Activated CD4-positive, alpha-beta T cell treated with anti-CD3 and anti-CD28 coated beads, Interleukin-2, amount 10 ng/mL, durations not matched to agents 24 days and 14 days (primary cell): Measurements from ENCODE around the gene CHP1. TPM values are rescaled to one million over a fixed set of nuclear protein-coding genes. Genes with fewer than 3 reads are reported as not detected.
A peak's percentile ranks its signal among the peaks of the same experiment; 100 is the strongest.

ENCODE experiments used
- DNase-seq: peaks from one replicate; pipeline ENCODE4 v3.0.0; 2022
- H3K27ac Mint-ChIP-seq: one replicate; pipeline ENCODE4 v1.8.0; 2022; ENCODE audit warnings: mild to moderate bottlenecking, mixed read lengths
- H3K27me3 Mint-ChIP-seq: one replicate; pipeline ENCODE4 v1.8.0; 2022; ENCODE audit warnings: mixed read lengths
- H3K36me3 Mint-ChIP-seq: one replicate; pipeline ENCODE4 v1.8.0; 2022; ENCODE audit warnings: low read depth, mild to moderate bottlenecking, mixed read lengths
- H3K4me1 Mint-ChIP-seq: one replicate; pipeline ENCODE4 v1.8.0; 2021; ENCODE audit warnings: mixed read lengths
- H3K4me3 Mint-ChIP-seq: one replicate; pipeline ENCODE4 v1.8.0; 2022; ENCODE audit warnings: mild to moderate bottlenecking, moderate library complexity, mixed read lengths
- H3K9me3 Mint-ChIP-seq: one replicate; pipeline ENCODE4 v1.8.0; 2021; ENCODE audit warnings: mixed read lengths
- intact Hi-C: fragments of 100-400 bp; cut with micrococcal nuclease; formaldehyde crosslinking; loops from one replicate; pipeline ENCODE4 v1.15.1; 2023
- total RNA-seq: library from RNA; stranded (reverse); gene quantifications from 2 replicates; pipeline ENCODE4 v1.2.3, GENCODE V29; 2022

Gene CHP1
- 47.4 and 47.8 TPM in 2 replicates for total RNA-seq

DNA sequence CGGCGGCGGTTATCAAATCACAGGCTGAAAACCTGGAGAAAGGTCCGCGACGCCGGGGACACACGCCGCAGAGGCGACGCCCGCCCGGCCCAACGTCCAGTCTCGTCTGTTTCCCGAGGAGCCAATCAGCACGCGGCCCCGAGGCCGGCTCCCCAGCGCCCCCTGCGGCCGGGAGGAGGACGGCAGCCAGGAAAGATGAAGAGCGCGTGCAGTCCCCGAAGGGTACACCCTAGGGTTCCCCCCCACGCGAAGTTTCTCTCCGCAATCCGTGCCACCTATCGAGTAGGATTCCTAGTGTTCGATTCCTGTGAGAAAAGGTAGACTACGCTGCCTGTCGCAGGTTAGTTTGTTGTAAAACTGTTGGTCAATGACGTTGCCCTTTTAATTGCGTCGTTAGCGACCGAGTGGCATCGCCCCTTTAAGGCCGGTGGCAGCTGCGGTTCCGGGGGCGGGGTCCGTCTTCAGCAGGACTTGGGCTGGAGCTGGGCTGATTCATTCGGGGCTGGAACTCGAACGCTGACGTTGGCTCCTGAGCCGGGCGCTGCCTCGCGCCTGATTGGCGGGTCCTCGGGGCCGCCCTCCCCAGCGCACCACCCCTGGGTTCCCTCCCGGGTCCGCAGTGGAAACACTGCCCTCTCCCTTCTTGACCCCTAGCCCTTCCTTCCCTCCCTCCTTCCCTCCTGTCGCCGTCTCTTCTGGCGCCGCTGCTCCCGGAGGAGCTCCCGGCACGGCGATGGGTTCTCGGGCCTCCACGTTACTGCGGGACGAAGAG lies at the start of gene CHP1, which contains the start of gene EXD1:
CHP1 (plus strand) TSS at position 619 of the 772 bp plus-strand sequence; CDS start at position 734, 115 bp downstream.
EXD1 (minus strand) TSS at position 108 of the 772 bp plus-strand sequence. CDS start 4,182 bp downstream, outside the sequence.
- H3K4me1 Mint-ChIP-seq, result peaks cover 19% of the 10 kb centered on the region
- H3K4me3 Mint-ChIP-seq, result peak within 1 kb of the TSS; percentile 94
- peak within 1 kb of the TSS; percentile 93 for H3K27ac Mint-ChIP-seq
- intact Hi-C loops, result loop anchor here (1.0 to 2.0 kb wide), 5 partner anchors 52 to 278 kb away; partner anchors contain the start of genes CHAC1, INO80, NUSAP1 and OIP5
- peaks cover 2% of the 10 kb centered on the region for H3K27me3 Mint-ChIP-seq
- no peaks in the 10 kb centered on the region for H3K9me3 Mint-ChIP-seq
- peak; percentile 99 for DNase-seq
- H3K36me3 Mint-ChIP-seq, result no peaks in the 10 kb centered on the region

DNA sequence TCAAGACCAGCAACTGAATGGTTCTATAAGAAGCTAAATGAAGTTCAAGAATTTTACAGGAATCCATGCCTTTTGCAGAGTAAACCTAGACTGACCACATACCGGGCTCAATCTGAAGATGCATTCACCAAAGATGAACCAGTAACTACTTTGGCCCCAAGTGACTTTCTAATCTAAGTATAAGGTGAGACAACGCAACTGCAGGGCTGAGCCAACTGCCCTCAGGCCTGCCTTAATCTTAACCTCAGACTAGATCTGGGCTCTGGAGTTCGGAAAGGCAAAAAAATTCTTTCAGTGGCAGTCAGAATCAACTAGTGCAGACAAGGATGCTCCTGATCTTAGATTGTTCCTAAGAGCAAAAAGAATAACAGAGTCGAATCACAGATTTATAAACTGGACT lies 48.8 kb upstream of the CHP1 start:
- intact Hi-C loops, result loop anchor here (10.0 kb wide), 1 partner anchor 167 kb away; no protein-coding TSS in a partner anchor
- H3K4me1 Mint-ChIP-seq, result peaks cover 1% of the 10 kb centered on the region
- H3K4me3 Mint-ChIP-seq, result no peak overlapping the region
- H3K27ac Mint-ChIP-seq, result no peak overlapping the region
- H3K36me3 Mint-ChIP-seq, result no peaks in the 10 kb centered on the region
- no peak for DNase-seq
- H3K27me3 Mint-ChIP-seq, result peaks cover 5% of the 10 kb centered on the region
- no peaks in the 10 kb centered on the region for H3K9me3 Mint-ChIP-seq

DNA sequence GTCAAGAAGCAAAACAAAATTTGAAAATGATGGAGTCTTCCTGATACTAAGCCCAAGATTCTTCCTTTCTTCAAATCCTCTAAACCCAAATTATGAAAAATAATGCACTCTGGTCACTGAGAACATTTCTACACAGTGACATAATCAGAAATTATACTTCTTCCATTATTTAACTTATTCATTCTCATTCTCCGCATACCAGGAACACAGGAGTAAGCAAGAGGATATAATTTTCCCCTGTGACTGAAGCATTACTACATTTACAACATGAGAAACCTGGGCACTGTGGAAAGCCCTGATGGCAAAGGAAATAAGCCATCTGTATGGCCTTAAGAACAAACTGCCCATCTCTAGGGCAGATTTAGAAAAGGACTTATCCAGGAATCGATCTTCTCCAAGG lies 47.5 kb upstream of the CHP1 start:
- Mint-ChIP-seq H3K36me3 (no peaks in the 10 kb centered on the region), H3K9me3 (no peaks in the 10 kb centered on the region), H3K4me3 (no peak overlapping the region), H3K4me1 (peaks cover 1% of the 10 kb centered on the region), H3K27ac (no peak overlapping the region), H3K27me3 (peaks cover 5% of the 10 kb centered on the region)
- intact Hi-C loops, result loop anchor here (10.0 kb wide), 1 partner anchor 169 kb away; no protein-coding TSS in a partner anchor
- no peak for DNase-seq

DNA sequence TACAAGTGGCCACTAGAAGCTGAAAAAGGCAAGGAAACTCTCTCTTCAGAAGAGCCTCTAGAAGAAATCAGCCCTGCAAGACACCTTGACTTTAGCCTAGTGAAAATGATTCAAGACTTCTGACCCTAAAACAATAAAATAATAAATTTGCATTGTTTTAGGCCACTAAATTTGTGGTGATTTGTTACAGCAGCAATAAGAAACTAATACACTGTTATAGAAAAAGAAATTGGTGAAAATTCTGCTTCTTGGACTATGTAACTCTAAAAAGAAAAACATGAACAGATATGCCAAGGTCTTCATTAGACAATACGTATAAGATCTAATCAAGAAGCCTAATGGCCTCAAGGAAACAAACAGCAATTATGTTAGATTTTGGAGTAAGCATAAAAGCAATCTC lies 36.6 kb upstream of the CHP1 start:
- Mint-ChIP-seq H3K27me3 (peaks cover 7% of the 10 kb centered on the region), H3K36me3 (no peaks in the 10 kb centered on the region), H3K27ac (no peak overlapping the region), H3K9me3 (no peaks in the 10 kb centered on the region), H3K4me3 (no peak overlapping the region), H3K4me1 (no peaks in the 10 kb centered on the region)
- intact Hi-C loops, result no loop called here
- DNase-seq, result no peak

DNA sequence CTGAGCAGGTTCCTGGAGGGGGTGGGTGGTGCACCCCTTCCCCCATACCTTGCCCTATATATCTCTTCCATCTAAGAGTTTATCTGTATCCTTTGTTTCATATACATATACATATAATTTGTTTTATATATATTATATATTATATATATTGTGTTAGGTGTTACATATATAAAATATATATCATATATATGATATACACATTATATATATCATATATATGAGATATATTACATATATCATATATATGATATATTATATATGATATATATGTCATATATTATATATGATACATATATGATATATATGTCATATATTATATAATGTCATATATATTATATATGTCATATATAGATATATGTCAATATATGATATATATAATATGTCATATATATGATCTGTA lies 31.6 kb upstream of the CHP1 start:
- intact Hi-C loops, result no loop called here
- no peaks in the 10 kb centered on the region for H3K27me3 Mint-ChIP-seq
- H3K27ac Mint-ChIP-seq, result no peak overlapping the region
- H3K9me3 Mint-ChIP-seq, result no peaks in the 10 kb centered on the region
- H3K36me3 Mint-ChIP-seq, result no peaks in the 10 kb centered on the region
- DNase-seq, result no peak
- H3K4me3 Mint-ChIP-seq, result no peak overlapping the region
- no peaks in the 10 kb centered on the region for H3K4me1 Mint-ChIP-seq

DNA sequence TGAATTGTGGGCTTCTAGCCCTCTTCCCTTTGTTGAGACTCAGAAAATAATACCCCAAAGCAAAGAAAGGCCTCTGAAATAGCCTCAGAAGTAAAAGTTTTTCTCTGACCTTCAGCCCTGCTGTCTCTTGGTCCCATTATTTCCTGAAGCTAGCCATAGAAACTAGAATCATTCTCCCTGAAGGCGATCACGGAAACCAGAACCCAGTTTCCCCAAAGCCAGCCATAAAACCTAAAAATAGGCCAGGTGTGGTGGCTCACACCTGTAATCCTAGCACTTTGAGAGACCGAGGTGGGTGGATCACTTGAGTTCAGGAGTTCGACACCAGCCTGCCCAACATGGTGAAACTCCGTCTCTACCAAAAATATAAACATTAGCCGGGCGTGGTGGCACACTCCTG lies 27.7 kb upstream of the CHP1 start:
- Mint-ChIP-seq H3K4me1 (no peaks in the 10 kb centered on the region), H3K36me3 (no peaks in the 10 kb centered on the region), H3K27ac (no peak overlapping the region), H3K4me3 (no peak overlapping the region), H3K27me3 (peaks cover 6% of the 10 kb centered on the region), H3K9me3 (no peaks in the 10 kb centered on the region)
- intact Hi-C loops, result no loop called here
- no peak for DNase-seq

DNA sequence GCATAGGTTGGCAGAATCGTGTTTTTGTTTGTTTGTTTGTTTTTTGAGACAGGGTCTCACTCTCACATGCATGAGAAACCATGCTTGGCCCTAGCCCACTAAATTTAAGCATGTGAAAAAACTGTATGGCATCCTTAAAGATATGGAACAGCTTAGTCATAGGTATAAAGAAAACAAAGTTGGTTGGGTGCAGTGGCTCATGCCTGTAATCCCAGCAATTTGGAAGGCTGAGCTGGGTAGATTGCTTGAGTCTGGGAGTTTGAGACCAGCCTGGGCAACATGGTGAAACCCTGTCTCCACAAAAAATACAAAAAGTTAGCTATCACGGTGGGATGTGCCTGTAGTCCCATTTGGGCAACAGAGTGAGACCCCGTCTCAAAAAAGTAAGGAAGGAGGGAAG lies 25.8 kb upstream of the CHP1 start:
- Mint-ChIP-seq H3K27me3 (peaks cover 14% of the 10 kb centered on the region), H3K4me1 (no peaks in the 10 kb centered on the region), H3K9me3 (no peaks in the 10 kb centered on the region), H3K4me3 (no peak overlapping the region), H3K27ac (no peak overlapping the region), H3K36me3 (no peaks in the 10 kb centered on the region)
- intact Hi-C loops, result no loop called here
- no peak for DNase-seq

DNA sequence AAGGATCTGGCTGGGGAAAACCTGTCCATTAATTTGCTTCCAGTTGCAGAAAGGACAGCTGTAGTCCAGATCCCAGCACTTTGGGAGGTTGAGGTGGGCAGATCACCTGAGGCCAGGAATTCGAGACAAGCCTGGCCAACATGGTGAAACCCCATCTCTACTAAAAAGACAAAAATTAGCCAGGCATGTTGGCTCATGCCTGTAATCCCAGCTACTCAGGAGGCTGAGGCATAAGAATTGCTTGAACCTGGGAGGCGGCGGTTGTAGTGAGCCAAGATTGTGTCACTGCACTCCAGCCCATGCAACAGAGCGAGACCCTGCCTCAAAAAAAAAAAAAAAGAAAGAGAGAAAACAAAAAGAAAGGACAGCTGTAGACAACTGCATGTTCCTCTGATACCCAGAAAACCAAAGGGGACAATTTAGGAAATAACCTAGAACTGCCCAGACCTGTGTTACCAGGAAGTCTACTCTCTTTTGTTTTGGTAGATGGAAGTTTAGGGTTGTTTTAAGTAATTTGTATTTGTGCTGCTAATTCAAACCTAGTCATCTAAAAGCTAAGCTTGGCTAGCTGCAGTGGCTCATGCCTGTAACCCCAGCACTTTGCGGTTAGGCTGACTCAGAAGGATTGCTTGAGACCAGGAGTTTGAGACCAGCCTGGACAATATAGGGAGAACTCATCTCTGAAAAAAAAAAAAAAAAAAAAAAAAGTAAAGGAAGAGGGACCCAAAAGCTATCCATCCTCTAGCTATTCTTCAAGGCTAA lies 23.2 kb upstream of the CHP1 start:
- H3K27ac Mint-ChIP-seq, result no peak overlapping the region
- H3K4me1 Mint-ChIP-seq, result no peaks in the 10 kb centered on the region
- H3K9me3 Mint-ChIP-seq, result no peaks in the 10 kb centered on the region
- no peak for DNase-seq
- intact Hi-C loops, result no loop called here
- no peak overlapping the region for H3K4me3 Mint-ChIP-seq
- no peaks in the 10 kb centered on the region for H3K36me3 Mint-ChIP-seq
- peaks cover 19% of the 10 kb centered on the region for H3K27me3 Mint-ChIP-seq

DNA sequence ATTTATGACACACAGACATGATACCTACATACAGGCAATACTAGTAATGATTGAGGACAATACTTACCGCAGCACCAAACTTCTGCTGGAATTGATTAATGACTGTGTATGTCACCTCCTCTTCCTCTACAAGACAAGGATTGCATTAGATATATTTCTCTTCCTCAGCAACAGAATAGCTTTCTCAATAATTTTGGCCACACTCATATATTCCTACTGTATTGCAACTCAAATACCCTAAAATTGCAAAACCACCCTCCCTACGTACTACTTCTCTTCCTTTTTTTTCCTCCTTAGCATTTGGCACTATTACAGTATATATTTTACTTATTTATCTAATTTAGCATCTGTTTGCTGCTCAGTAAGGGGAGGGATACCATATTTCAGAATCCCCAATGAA lies 15.4 kb upstream of the CHP1 start:
- Mint-ChIP-seq H3K9me3 (no peaks in the 10 kb centered on the region), H3K36me3 (no peaks in the 10 kb centered on the region), H3K4me1 (no peaks in the 10 kb centered on the region), H3K27me3 (peaks cover 34% of the 10 kb centered on the region), H3K27ac (no peak overlapping the region), H3K4me3 (no peak overlapping the region)
- intact Hi-C loops, result no loop called here
- no peak for DNase-seq

DNA sequence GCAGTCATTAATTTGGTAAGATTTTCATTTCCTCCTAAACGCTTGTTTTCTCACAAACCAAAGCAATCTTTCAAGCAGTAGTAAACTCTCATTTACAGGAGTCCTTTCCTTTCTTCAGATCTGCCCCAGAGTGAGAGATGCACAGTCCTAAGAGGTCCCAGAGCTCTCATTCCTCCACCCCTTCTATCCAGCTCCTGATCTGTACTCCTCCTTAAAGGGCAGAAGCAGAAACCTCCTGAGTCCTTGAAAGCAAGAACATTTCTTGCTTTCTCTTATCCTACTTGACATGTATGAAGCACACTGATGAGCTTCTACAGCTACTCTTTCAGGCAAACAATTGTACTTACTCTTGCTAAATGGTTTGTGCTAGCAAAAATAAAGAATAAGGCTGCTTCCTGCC lies 12.2 kb upstream of the CHP1 start:
- no peak overlapping the region for H3K4me3 Mint-ChIP-seq
- H3K27ac Mint-ChIP-seq, result no peak overlapping the region
- no peak for DNase-seq

DNA sequence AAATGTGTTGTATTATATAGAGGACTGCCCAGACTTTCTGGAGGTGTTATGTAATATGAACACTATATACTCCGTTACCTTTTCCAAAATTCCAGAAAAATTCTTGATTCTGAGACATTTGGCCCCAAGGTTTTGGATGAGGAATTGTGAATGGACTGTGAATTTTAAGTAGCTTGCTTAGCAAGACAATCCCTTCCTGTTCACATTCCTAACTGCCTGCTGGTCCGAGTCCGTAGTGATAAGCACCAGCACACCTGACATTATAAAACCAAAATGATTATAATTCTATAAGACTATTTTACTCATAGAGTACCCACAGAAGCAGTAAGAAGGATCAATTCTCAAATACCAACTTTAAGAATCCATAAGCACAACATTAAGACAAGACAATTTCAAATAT lies 11.7 kb upstream of the CHP1 start:
- H3K27ac Mint-ChIP-seq, result no peak overlapping the region
- H3K4me1 Mint-ChIP-seq, result no peaks in the 10 kb centered on the region
- no peak overlapping the region for H3K4me3 Mint-ChIP-seq
- H3K36me3 Mint-ChIP-seq, result no peaks in the 10 kb centered on the region
- intact Hi-C loops, result no loop called here
- no peak for DNase-seq
- peaks cover 37% of the 10 kb centered on the region for H3K27me3 Mint-ChIP-seq
- no peaks in the 10 kb centered on the region for H3K9me3 Mint-ChIP-seq

More for the DNA sequence above, 12.2 kb upstream of the CHP1 start:
- Mint-ChIP-seq H3K36me3 (no peaks in the 10 kb centered on the region), H3K4me1 (no peaks in the 10 kb centered on the region), H3K27me3 (peaks cover 36% of the 10 kb centered on the region), H3K9me3 (no peaks in the 10 kb centered on the region)
- intact Hi-C loops, result no loop called here

DNA sequence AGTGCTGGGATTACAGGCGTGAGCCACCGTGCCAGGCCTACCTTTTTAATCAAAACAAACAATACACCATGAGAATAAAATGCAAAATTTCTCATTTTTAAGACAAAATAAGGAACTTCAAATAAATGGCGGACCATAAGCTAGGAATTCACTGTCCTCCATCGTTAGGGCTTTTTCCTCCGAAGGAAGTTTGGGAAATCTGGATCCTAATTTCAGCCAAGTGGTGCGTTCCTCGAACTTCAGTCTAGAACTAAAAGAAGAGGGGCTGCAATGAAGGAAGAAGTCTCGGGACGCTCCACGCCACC lies 771 bp upstream of the CHP1 start:
- H3K4me3 Mint-ChIP-seq, result peak overlapping the region; percentile 94
- peaks cover 19% of the 10 kb centered on the region for H3K4me1 Mint-ChIP-seq
- peaks cover 2% of the 10 kb centered on the region for H3K27me3 Mint-ChIP-seq
- H3K9me3 Mint-ChIP-seq, result no peaks in the 10 kb centered on the region
- intact Hi-C loops, result loop anchor here (2.0 kb wide), 1 partner anchor 277 kb away; the partner anchor contains the start of gene CHAC1
- H3K36me3 Mint-ChIP-seq, result no peaks in the 10 kb centered on the region
- H3K27ac Mint-ChIP-seq, result peak overlapping the region; percentile 93
- no peak for DNase-seq

DNA sequence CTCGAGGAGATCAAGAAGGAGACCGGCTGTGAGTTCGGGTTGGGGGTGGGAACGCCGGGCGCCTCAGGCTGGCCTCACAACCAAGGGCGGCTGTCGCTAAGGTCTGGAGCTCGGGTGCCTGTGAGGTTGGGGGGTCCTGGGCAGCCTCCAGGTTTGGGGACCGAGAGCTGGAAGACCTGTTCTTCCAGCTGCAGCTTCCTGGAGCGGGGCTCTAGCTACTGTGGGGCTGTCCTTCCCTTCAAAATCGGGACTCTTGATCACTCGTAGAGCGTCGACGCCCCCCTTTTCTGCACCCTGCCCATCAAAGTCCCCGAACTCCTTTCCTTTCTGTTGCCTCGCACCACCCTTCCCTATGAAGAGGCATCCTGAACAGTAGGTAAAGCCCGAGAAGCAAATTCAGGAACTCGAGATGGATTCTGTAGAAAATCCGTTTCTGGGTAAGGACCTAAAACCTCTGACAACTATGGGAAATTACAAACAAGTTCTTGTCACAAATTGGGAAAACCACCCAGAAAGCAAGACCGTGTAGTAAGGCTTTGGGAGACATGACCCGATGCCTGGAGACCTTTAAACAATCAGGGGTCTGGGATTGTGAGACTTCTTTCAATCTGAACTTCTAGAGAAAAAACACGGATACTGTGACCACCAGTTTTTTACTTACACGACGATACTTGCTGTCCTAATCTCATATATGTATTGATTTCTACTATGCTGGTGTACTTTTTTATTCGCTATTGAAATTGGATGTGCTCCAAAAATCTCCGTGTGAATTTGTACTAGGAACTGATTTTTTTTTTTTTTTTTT lies 556 bp downstream of the CHP1 start:
- H3K4me1 Mint-ChIP-seq, result peaks cover 19% of the 10 kb centered on the region
- intact Hi-C loops, result loop anchor here (1.0 to 2.0 kb wide), 5 partner anchors 52 to 279 kb away; partner anchors contain the start of genes CHAC1, INO80, NUSAP1 and OIP5

More for the DNA sequence above, 556 bp downstream of the CHP1 start:
- H3K27ac Mint-ChIP-seq, result peak overlapping the region; percentile 93
- H3K36me3 Mint-ChIP-seq, result no peaks in the 10 kb centered on the region
- H3K27me3 Mint-ChIP-seq, result peaks cover 2% of the 10 kb centered on the region
- H3K4me3 Mint-ChIP-seq, result peak overlapping the region; percentile 94
- DNase-seq, result no peak
- no peaks in the 10 kb centered on the region for H3K9me3 Mint-ChIP-seq
